A549 (cell line): Measurements from ENCODE around the gene ALDH1A2.

ENCODE experiments used
- EP300 ChIP-seq, 2 experiments: fragments of >200 bp; sonication (Bioruptor Twin); formaldehyde crosslinking; IDR thresholded peaks; 2 replicates in 1 of 2; 3 replicates in 1 of 2; pipeline ENCODE4 v1.6.1; 2016 to 2017
- HOXB13 ChIP-seq: fragments of 250-450 bp; sonication (Bioruptor Pico); IDR thresholded peaks from 2 replicates; pipeline ENCODE4 v1.5.0; 2020; ENCODE audit warnings: low read depth, mild to moderate bottlenecking, moderate library complexity
- KDM1A ChIP-seq: fragments of 200-600 bp; sonication (generic); IDR thresholded peaks from 2 replicates; pipeline ENCODE4 v1.6.1; 2016; ENCODE audit warnings: low read depth, mild to moderate bottlenecking
- NFE2L2 ChIP-seq: fragments of 150-350 bp; conservative IDR thresholded peaks from 2 replicates; pipeline ENCODE4 v1.6.1; 2014; ENCODE audit warnings: low read length
- POLR2A ChIP-seq: IDR thresholded peaks from 2 replicates; pipeline ENCODE4 v1.6.1; 2012; ENCODE audit warnings: mild to moderate bottlenecking, low read length
- TF ChIP-seq, protein P1 (sequence below): fragments of >200 bp; sonication (Bioruptor Twin); formaldehyde crosslinking; IDR thresholded peaks from 3 replicates; pipeline ENCODE4 v1.5.1; 2016
- TF ChIP-seq, protein P2 (sequence below): fragments of >200 bp; sonication (Bioruptor Twin); formaldehyde crosslinking; IDR thresholded peaks from 3 replicates; pipeline ENCODE4 v1.6.1; 2016
- TF ChIP-seq, protein P3 (sequence below): IDR thresholded peaks from 2 replicates; pipeline ENCODE4 v1.6.1; 2012

DNA sequence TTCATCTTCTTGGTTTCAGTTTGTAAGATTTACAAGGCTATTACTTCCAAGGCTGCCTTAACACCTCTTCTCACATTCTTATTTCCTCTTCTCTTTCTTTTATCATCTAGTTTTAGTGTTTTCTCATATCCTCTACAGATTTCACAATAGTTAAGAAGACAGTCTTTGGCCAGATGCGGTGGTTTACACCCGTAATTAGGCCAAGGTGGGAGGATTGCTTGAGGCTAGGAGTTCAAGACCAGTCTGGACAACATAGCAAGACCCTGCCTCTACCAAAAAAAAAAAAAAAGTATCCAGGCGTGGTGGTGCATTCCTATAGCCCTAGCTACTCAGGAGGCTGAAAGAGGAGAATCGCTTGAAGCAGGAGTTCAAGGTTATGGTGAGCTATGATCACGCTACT, 3.5 kb upstream of the ALDH1A2 start:
- TF ChIP-seq, protein P1, sequence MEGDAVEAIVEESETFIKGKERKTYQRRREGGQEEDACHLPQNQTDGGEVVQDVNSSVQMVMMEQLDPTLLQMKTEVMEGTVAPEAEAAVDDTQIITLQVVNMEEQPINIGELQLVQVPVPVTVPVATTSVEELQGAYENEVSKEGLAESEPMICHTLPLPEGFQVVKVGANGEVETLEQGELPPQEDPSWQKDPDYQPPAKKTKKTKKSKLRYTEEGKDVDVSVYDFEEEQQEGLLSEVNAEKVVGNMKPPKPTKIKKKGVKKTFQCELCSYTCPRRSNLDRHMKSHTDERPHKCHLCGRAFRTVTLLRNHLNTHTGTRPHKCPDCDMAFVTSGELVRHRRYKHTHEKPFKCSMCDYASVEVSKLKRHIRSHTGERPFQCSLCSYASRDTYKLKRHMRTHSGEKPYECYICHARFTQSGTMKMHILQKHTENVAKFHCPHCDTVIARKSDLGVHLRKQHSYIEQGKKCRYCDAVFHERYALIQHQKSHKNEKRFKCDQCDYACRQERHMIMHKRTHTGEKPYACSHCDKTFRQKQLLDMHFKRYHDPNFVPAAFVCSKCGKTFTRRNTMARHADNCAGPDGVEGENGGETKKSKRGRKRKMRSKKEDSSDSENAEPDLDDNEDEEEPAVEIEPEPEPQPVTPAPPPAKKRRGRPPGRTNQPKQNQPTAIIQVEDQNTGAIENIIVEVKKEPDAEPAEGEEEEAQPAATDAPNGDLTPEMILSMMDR: no peak
- TF ChIP-seq NFE2L2 (no peak), EP300 (IDR thresholded peaks at IDR 0.05) (no peak), HOXB13 (CRISPR knock-in tag) (no peak), POLR2A (no peak), KDM1A (no peak)
- TF ChIP-seq, protein P2, sequence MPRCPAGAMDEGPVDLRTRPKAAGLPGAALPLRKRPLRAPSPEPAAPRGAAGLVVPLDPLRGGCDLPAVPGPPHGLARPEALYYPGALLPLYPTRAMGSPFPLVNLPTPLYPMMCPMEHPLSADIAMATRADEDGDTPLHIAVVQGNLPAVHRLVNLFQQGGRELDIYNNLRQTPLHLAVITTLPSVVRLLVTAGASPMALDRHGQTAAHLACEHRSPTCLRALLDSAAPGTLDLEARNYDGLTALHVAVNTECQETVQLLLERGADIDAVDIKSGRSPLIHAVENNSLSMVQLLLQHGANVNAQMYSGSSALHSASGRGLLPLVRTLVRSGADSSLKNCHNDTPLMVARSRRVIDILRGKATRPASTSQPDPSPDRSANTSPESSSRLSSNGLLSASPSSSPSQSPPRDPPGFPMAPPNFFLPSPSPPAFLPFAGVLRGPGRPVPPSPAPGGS: no peak
- TF ChIP-seq, protein P3, sequence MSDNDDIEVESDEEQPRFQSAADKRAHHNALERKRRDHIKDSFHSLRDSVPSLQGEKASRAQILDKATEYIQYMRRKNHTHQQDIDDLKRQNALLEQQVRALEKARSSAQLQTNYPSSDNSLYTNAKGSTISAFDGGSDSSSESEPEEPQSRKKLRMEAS: no peak
